ENCODE measurements around the gene CACNG7. TPM values are rescaled to one million over a fixed set of nuclear protein-coding genes. Genes with fewer than 3 reads are reported as not detected.

CACNG7 gene
- total RNA-seq, 1 experiment from 2014 or later = not detected

GRCh38 chr19:53870485-53870844 is 38.6 kb upstream of the CACNG7 start:
- H3K27me3 ChIP-seq (replicated peaks; ENCODE audit: insufficient read depth, low read depth, low read length, poor library complexity) = no peaks in the 10 kb centered on the region
- no peak overlapping the region for H3K27ac ChIP-seq (ENCODE audit: low read depth, low read length, poor library complexity, severe bottlenecking)
- POLR2A ChIA-PET (ENCODE audit: low non-redundant PET) = no interaction called here
- H3K9me3 ChIP-seq (ENCODE audit: low read depth, low read length, poor library complexity, severe bottlenecking) = no peaks in the 10 kb centered on the region
- TF ChIP-seq CTCF (conservative IDR thresholded peaks at IDR 0.05; ENCODE audit: low read depth, low read length) (no peak), EZH2 (IDR thresholded peaks at IDR 0.05; ENCODE audit: borderline replicate concordance, low read depth, low read length, poor library complexity, severe bottlenecking) (no peak)
- CTCF ChIA-PET = no interaction called here
- H3K4me1 ChIP-seq (ENCODE audit: insufficient read depth, low read length, poor library complexity, severe bottlenecking) = peaks cover 16% of the 10 kb centered on the region
- intact Hi-C loops (cut with micrococcal nuclease; ENCODE audit: unreplicated experiment) = no loop called here
- BruUV-seq (replicated peaks) = no TSS peak
- peaks cover 12% of the 10 kb centered on the region for H3K36me3 ChIP-seq (ENCODE audit: insufficient read depth, low read length, poor library complexity, severe bottlenecking)
- DNase-seq (ENCODE audit: low spot score) = no peak
- H3K4me3 ChIP-seq (ENCODE audit: low read depth, low read length, poor library complexity, severe bottlenecking) = peak overlapping the region; percentile 70

DNA sequence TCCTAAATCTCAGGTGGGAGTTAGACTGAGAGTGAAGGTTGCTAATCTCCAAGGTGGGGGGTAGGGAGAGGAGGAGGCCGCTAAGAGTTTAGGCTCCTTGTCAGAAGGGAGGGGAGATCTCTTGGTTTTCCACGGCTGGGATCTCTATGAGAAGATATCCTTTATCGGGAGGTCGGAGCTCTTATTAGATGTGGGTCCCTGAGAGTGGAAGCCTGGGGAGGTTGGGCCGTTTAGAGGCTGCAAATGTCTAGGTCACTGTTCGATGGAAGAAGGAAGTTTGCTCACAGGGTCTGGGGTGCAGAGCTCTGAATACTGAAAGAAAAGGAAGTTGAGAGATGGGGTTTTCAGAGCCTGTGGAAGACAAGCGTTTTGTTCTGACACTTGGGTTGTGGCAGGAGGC is 37.6 kb upstream of the CACNG7 start:
- H3K27ac ChIP-seq (ENCODE audit: low read depth, low read length, poor library complexity, severe bottlenecking) = no peak overlapping the region
- CTCF ChIA-PET = no interaction called here
- H3K27me3 ChIP-seq (replicated peaks; ENCODE audit: insufficient read depth, low read depth, low read length, poor library complexity) = no peaks in the 10 kb centered on the region
- no peak overlapping the region for H3K4me3 ChIP-seq (ENCODE audit: low read depth, low read length, poor library complexity, severe bottlenecking)
- peaks cover 17% of the 10 kb centered on the region for H3K36me3 ChIP-seq (ENCODE audit: insufficient read depth, low read length, poor library complexity, severe bottlenecking)
- H3K4me1 ChIP-seq (ENCODE audit: insufficient read depth, low read length, poor library complexity, severe bottlenecking) = peaks cover 8% of the 10 kb centered on the region
- H3K9me3 ChIP-seq (ENCODE audit: low read depth, low read length, poor library complexity, severe bottlenecking) = no peaks in the 10 kb centered on the region
- no peak for DNase-seq (ENCODE audit: low spot score)
- TF ChIP-seq EZH2 (IDR thresholded peaks at IDR 0.05; ENCODE audit: borderline replicate concordance, low read depth, low read length, poor library complexity, severe bottlenecking) = no peak
- intact Hi-C loops (cut with micrococcal nuclease; ENCODE audit: unreplicated experiment) = no loop called here
- no TSS peak for BruUV-seq (replicated peaks)
- POLR2A ChIA-PET (ENCODE audit: low non-redundant PET) = no interaction called here

DNA sequence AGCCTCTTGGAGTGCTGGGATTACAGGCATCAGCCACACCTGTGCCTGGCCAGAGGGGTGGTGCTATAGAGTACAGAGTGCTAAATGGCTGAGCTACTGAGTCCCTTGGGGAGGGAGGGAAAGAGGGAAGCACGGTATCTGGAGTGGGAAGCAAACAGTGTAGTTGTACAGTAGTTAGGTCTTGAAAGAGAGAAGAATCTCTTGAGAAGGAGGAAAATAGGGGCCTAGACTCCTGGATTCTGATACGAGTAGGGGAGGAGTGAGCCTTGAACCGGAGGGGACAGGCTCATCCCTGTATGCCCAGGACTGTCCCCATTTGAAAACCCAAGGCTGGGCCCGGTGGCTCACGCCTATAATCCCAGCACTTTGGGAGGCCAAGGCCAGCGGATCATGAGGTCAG is 36.3 kb upstream of the CACNG7 start:
- TF ChIP-seq EZH2 (IDR thresholded peaks at IDR 0.05; ENCODE audit: borderline replicate concordance, low read depth, low read length, poor library complexity, severe bottlenecking) (no peak), CTCF (conservative IDR thresholded peaks at IDR 0.05; ENCODE audit: low read depth, low read length) (no peak)
- no peaks in the 10 kb centered on the region for H3K4me1 ChIP-seq (ENCODE audit: insufficient read depth, low read length, poor library complexity, severe bottlenecking)
- no peak overlapping the region for H3K4me3 ChIP-seq (ENCODE audit: low read depth, low read length, poor library complexity, severe bottlenecking)
- CTCF ChIA-PET = no interaction called here
- POLR2A ChIA-PET (ENCODE audit: low non-redundant PET) = interaction anchor here (0.6 kb wide), 1 partner anchor 10 kb away, joined by 3 read pairs; no protein-coding TSS in a partner anchor
- H3K27me3 ChIP-seq (replicated peaks; ENCODE audit: insufficient read depth, low read depth, low read length, poor library complexity) = no peaks in the 10 kb centered on the region
- peaks cover 17% of the 10 kb centered on the region for H3K36me3 ChIP-seq (ENCODE audit: insufficient read depth, low read length, poor library complexity, severe bottlenecking)
- H3K9me3 ChIP-seq (ENCODE audit: low read depth, low read length, poor library complexity, severe bottlenecking) = no peaks in the 10 kb centered on the region
- DNase-seq (ENCODE audit: low spot score) = no peak
- intact Hi-C loops (cut with micrococcal nuclease; ENCODE audit: unreplicated experiment) = no loop called here
- BruUV-seq (replicated peaks) = no TSS peak
- H3K27ac ChIP-seq (ENCODE audit: low read depth, low read length, poor library complexity, severe bottlenecking) = no peak overlapping the region

GRCh38 chr19:53873773-53874605 is 35.1 kb upstream of the CACNG7 start:
- H3K36me3 ChIP-seq (ENCODE audit: insufficient read depth, low read length, poor library complexity, severe bottlenecking) = peaks cover 17% of the 10 kb centered on the region
- TF ChIP-seq CTCF (conservative IDR thresholded peaks at IDR 0.05; ENCODE audit: low read depth, low read length) = no peak
- TF ChIP-seq EZH2 (IDR thresholded peaks at IDR 0.05; ENCODE audit: borderline replicate concordance, low read depth, low read length, poor library complexity, severe bottlenecking) = no peak
- POLR2A ChIA-PET (ENCODE audit: low non-redundant PET) = no interaction called here
- CTCF ChIA-PET = no interaction called here
- no peak overlapping the region for H3K4me3 ChIP-seq (ENCODE audit: low read depth, low read length, poor library complexity, severe bottlenecking)
- DNase-seq (ENCODE audit: low spot score) = no peak
- H3K9me3 ChIP-seq (ENCODE audit: low read depth, low read length, poor library complexity, severe bottlenecking) = no peaks in the 10 kb centered on the region
- no peaks in the 10 kb centered on the region for H3K27me3 ChIP-seq (replicated peaks; ENCODE audit: insufficient read depth, low read depth, low read length, poor library complexity)
- intact Hi-C loops (cut with micrococcal nuclease; ENCODE audit: unreplicated experiment) = no loop called here
- H3K27ac ChIP-seq (ENCODE audit: low read depth, low read length, poor library complexity, severe bottlenecking) = no peak overlapping the region
- H3K4me1 ChIP-seq (ENCODE audit: insufficient read depth, low read length, poor library complexity, severe bottlenecking) = no peaks in the 10 kb centered on the region
- BruUV-seq (replicated peaks) = no TSS peak
